HepG2 (cell line): ENCODE measurements around the gene PROC. TPM values are rescaled to one million over a fixed set of nuclear protein-coding genes. Genes with fewer than 3 reads are reported as not detected.

ENCODE experiments used
- BCL6 ChIP-seq: IDR thresholded peaks from 2 replicates; pipeline ENCODE4 v1.6.1; 2016; ENCODE audit warnings: missing genetic modification reagents, missing compliant biosample characterization
- IKZF4 ChIP-seq: sonication (generic); formaldehyde crosslinking; IDR thresholded peaks from 2 replicates; pipeline ENCODE4 v1.5.1; 2020; ENCODE audit warnings: borderline replicate concordance, mild to moderate bottlenecking, low read depth, missing genetic modification reagents; ENCODE audit errors: not compliant biosample characterization
- SIX4 ChIP-seq: sonication (generic); formaldehyde crosslinking; IDR thresholded peaks from 2 replicates; pipeline ENCODE4 v1.4.0; 2020; ENCODE audit warnings: missing genetic modification reagents
- SP4 ChIP-seq: sonication (generic); formaldehyde crosslinking; IDR thresholded peaks from 2 replicates; pipeline ENCODE4 v1.8.1; 2023; ENCODE audit warnings: mild to moderate bottlenecking, missing genetic modification reagents
- TGIF2 ChIP-seq: IDR thresholded peaks from 2 replicates; pipeline ENCODE4 v1.6.1; 2016; ENCODE audit warnings: control low read depth, missing compliant biosample characterization
- TOPORS ChIP-seq: sonication (generic); formaldehyde crosslinking; IDR thresholded peaks from 2 replicates; pipeline ENCODE4 v1.8.0; 2023; ENCODE audit warnings: mild to moderate bottlenecking, missing genetic modification reagents
- YY1 ChIP-seq: IDR thresholded peaks from 2 replicates; pipeline ENCODE4 v1.6.1; 2011; ENCODE audit warnings: low read length, low read depth, moderate library complexity, mild to moderate bottlenecking; ENCODE audit not compliant: insufficient read depth, insufficient replicate concordance
- ZNF547 ChIP-seq: sonication (generic); formaldehyde crosslinking; IDR thresholded peaks from 2 replicates; pipeline ENCODE4 v1.5.1; 2020; ENCODE audit warnings: mild to moderate bottlenecking, missing genetic modification reagents
- ZNF674 ChIP-seq: sonication (generic); formaldehyde crosslinking; IDR thresholded peaks from 2 replicates; pipeline ENCODE4 v1.5.0; 2020; ENCODE audit warnings: low read depth, mild to moderate bottlenecking, missing genetic modification reagents
- ZNF713 ChIP-seq: sonication (generic); formaldehyde crosslinking; IDR thresholded peaks from 2 replicates; pipeline ENCODE4 v1.4.0; 2020; ENCODE audit warnings: mild to moderate bottlenecking, missing genetic modification reagents
- ZNF792 ChIP-seq: IDR thresholded peaks from 2 replicates; pipeline ENCODE4 v1.6.1; 2016
- polyA plus RNA-seq, 8 experiments: library from polyadenylated mRNA; depleted of rRNA in 3 of 8; stranded (reverse) in 7 of 8; unstranded in 1 of 8; fragments of >200 nt; fragmentation: Illumina TruSeq in 4 of 8; extraction: Trizol in 4 of 8; gene quantifications; 2 replicates each; pipeline versions ENCODE4 v1.2.1 to v1.2.3, GENCODE V29; 2011 to 2016; ENCODE audit warnings: low read depth in 4 of 8, missing spikeins in 1 of 8, mixed read lengths in 1 of 8; ENCODE audit not compliant: insufficient read depth in 1 of 8
- total RNA-seq, 5 experiments: library from RNA; depleted of rRNA; stranded (reverse); fragments of >200 nt; fragmentation: Illumina TruSeq; extraction: Trizol; gene quantifications; 2 replicates each; pipeline ENCODE4 v1.2.3, GENCODE V29; 2016; ENCODE audit warnings: low read depth in 1 of 5
- TF ChIP-seq, protein P1 (sequence below): IDR thresholded peaks from 2 replicates; pipeline ENCODE4 v1.6.1; 2016; ENCODE audit warnings: low read depth, control low read depth
- TF ChIP-seq, protein P2 (sequence below): sonication (generic); formaldehyde crosslinking; IDR thresholded peaks from 2 replicates; pipeline ENCODE4 v1.4.0; 2020; ENCODE audit warnings: missing genetic modification reagents
- TF ChIP-seq, protein P3 (sequence below): sonication (generic); formaldehyde crosslinking; IDR thresholded peaks from 2 replicates; pipeline ENCODE4 v1.4.0; 2020; ENCODE audit warnings: mild to moderate bottlenecking, low read depth, missing genetic modification reagents
- TF ChIP-seq, protein P4 (sequence below): sonication (generic); formaldehyde crosslinking; IDR thresholded peaks from 2 replicates; pipeline ENCODE4 v1.4.0; 2020; ENCODE audit warnings: mild to moderate bottlenecking, missing genetic modification reagents

PROC gene
- total and polyA plus RNA-seq, 2 of the 13 experiments (the other 11 are each of a cell fraction or from before 2014, with no cell fraction given), result 134 to 185 TPM

DNA sequence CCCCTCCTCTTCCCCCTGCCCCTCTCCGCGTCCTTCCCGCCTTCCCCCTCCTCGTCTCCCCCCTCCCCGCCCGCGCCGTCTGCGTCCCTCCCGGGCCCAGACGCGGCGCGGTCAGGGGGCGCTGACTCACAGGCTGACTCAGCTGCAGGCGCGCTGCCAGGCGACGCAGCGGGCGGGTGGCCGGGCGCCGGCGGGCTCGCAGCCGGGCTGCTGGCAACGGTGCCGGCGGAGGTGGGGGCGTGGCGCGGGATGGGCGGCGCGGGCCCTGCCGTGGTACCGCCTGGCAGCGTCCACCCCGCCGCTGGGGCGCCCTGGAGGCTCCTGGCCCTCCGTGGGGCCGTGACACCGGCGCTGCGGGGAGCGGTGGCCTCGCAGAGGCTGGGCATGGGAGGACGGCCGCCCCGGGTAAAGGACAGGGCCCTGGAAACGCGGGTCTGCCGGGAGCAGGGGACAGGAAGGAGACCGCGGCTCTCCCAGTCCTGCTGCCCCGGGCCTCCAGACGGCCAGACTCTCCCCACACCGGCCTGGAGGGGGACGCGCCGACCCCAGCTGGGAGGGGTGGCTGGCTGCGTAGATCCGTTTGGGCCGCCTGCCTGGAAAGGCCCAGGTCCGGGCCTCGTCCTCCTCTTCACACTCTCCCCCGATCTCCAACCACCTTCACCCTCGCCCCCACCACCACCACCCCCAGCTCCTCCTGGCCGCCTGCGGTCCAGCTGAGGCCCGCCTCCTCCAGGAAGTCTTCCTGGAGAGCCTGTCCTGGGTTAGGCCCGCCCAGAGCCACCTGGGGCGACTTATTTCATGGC is 10.0 kb upstream of the PROC start (continued):
- TF ChIP-seq, protein P1, sequence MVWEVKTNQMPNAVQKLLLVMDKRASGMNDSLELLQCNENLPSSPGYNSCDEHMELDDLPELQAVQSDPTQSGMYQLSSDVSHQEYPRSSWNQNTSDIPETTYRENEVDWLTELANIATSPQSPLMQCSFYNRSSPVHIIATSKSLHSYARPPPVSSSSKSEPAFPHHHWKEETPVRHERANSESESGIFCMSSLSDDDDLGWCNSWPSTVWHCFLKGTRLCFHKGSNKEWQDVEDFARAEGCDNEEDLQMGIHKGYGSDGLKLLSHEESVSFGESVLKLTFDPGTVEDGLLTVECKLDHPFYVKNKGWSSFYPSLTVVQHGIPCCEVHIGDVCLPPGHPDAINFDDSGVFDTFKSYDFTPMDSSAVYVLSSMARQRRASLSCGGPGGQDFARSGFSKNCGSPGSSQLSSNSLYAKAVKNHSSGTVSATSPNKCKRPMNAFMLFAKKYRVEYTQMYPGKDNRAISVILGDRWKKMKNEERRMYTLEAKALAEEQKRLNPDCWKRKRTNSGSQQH (CRISPR knock-in tag), result 0 out of 2 replicates have a peak, but pooled peaks have one; percentile 76
- TF ChIP-seq YY1, result peak; percentile 51
- TF ChIP-seq TOPORS (CRISPR knock-in tag), result 0 out of 2 replicates have a peak, but pooled peaks have one; percentile 49
- no peak for TF ChIP-seq SIX4 (CRISPR knock-in tag)
- TF ChIP-seq, protein P2, sequence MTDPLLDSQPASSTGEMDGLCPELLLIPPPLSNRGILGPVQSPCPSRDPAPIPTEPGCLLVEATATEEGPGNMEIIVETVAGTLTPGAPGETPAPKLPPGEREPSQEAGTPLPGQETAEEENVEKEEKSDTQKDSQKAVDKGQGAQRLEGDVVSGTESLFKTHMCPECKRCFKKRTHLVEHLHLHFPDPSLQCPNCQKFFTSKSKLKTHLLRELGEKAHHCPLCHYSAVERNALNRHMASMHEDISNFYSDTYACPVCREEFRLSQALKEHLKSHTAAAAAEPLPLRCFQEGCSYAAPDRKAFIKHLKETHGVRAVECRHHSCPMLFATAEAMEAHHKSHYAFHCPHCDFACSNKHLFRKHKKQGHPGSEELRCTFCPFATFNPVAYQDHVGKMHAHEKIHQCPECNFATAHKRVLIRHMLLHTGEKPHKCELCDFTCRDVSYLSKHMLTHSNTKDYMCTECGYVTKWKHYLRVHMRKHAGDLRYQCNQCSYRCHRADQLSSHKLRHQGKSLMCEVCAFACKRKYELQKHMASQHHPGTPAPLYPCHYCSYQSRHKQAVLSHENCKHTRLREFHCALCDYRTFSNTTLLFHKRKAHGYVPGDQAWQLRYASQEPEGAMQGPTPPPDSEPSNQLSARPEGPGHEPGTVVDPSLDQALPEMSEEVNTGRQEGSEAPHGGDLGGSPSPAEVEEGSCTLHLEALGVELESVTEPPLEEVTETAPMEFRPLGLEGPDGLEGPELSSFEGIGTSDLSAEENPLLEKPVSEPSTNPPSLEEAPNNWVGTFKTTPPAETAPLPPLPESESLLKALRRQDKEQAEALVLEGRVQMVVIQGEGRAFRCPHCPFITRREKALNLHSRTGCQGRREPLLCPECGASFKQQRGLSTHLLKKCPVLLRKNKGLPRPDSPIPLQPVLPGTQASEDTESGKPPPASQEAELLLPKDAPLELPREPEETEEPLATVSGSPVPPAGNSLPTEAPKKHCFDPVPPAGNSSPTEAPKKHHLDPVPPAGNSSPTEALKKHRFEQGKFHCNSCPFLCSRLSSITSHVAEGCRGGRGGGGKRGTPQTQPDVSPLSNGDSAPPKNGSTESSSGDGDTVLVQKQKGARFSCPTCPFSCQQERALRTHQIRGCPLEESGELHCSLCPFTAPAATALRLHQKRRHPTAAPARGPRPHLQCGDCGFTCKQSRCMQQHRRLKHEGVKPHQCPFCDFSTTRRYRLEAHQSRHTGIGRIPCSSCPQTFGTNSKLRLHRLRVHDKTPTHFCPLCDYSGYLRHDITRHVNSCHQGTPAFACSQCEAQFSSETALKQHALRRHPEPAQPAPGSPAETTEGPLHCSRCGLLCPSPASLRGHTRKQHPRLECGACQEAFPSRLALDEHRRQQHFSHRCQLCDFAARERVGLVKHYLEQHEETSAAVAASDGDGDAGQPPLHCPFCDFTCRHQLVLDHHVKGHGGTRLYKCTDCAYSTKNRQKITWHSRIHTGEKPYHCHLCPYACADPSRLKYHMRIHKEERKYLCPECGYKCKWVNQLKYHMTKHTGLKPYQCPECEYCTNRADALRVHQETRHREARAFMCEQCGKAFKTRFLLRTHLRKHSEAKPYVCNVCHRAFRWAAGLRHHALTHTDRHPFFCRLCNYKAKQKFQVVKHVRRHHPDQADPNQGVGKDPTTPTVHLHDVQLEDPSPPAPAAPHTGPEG (CRISPR knock-in tag), result 0 out of 2 replicates have a peak, but pooled peaks have one; percentile 25
- TF ChIP-seq ZNF547 (CRISPR knock-in tag), result peak; percentile 80
- TF ChIP-seq TGIF2 (CRISPR knock-in tag), result peak; percentile 34; the same call in 1 of the 2 replicates
- no peak for TF ChIP-seq ZNF674
- peak; percentile 61 for TF ChIP-seq SP4
- TF ChIP-seq IKZF4, result no peak
- 0 out of 2 replicates have a peak, but pooled peaks have one; percentile 50 for TF ChIP-seq ZNF713 (CRISPR knock-in tag)
- peak; percentile 41; the same call in 1 of the 2 replicates for TF ChIP-seq BCL6 (CRISPR knock-in tag)
- TF ChIP-seq ZNF792 (CRISPR knock-in tag), result no peak; the same call in 1 of the 2 replicates
- TF ChIP-seq, protein P3, sequence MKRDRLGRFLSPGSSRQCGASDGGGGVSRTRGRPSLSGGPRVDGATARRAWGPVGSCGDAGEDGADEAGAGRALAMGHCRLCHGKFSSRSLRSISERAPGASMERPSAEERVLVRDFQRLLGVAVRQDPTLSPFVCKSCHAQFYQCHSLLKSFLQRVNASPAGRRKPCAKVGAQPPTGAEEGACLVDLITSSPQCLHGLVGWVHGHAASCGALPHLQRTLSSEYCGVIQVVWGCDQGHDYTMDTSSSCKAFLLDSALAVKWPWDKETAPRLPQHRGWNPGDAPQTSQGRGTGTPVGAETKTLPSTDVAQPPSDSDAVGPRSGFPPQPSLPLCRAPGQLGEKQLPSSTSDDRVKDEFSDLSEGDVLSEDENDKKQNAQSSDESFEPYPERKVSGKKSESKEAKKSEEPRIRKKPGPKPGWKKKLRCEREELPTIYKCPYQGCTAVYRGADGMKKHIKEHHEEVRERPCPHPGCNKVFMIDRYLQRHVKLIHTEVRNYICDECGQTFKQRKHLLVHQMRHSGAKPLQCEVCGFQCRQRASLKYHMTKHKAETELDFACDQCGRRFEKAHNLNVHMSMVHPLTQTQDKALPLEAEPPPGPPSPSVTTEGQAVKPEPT (CRISPR knock-in tag), result no peak
- TF ChIP-seq, protein P4, sequence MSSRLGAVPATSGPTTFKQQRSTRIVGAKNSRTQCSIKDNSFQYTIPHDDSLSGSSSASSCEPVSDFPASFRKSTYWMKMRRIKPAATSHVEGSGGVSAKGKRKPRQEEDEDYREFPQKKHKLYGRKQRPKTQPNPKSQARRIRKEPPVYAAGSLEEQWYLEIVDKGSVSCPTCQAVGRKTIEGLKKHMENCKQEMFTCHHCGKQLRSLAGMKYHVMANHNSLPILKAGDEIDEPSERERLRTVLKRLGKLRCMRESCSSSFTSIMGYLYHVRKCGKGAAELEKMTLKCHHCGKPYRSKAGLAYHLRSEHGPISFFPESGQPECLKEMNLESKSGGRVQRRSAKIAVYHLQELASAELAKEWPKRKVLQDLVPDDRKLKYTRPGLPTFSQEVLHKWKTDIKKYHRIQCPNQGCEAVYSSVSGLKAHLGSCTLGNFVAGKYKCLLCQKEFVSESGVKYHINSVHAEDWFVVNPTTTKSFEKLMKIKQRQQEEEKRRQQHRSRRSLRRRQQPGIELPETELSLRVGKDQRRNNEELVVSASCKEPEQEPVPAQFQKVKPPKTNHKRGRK (CRISPR knock-in tag), result 0 out of 2 replicates have a peak, but pooled peaks have one; percentile 76
